ENCODE results near the gene CEP290.

The CEP290 gene

GRCh38 chr12:88122666-88123065 lies 19.2 kb downstream of the CEP290 start:
- Histone ChIP-seq H4K20me1 (no peaks in the 10 kb centered on the region), H3K9ac (no peak overlapping the region), H3K4me3 (no peak overlapping the region), H3K9me3 (replicated peaks in 1 of 11) (no peaks in the 10 kb centered on the region), H3K27ac (no peak overlapping the region), H3K36me3 (peaks cover 18 to 72% (median 45%) of the 10 kb centered on the region in 11 experiments), H3K4me1 (no peaks in the 10 kb centered on the region), H3K4me2 (no peak overlapping the region), H3K27me3 (no peaks in the 10 kb centered on the region)
- no peak for TF ChIP-seq Cebpa-rat (IDR thresholded peaks at IDR 0.05)

GRCh38 chr12:88113871-88114270 lies 28.0 kb downstream of the CEP290 start:
- peaks cover 18 to 76% (median 46%) of the 10 kb centered on the region in 11 experiments for H3K36me3 ChIP-seq
- TF ChIP-seq Cebpa-rat (IDR thresholded peaks at IDR 0.05) = no peak
- no peaks in the 10 kb centered on the region for H3K9me3 ChIP-seq (replicated peaks in 1 of 11)
- no peak overlapping the region for H3K27ac ChIP-seq
- no peak overlapping the region for H3K4me2 ChIP-seq
- no peak overlapping the region for H3K9ac ChIP-seq
- no peak overlapping the region for H3K4me3 ChIP-seq
- H3K4me1 ChIP-seq = no peaks in the 10 kb centered on the region
- no peaks in the 10 kb centered on the region for H3K27me3 ChIP-seq
- H4K20me1 ChIP-seq = no peaks in the 10 kb centered on the region

GRCh38 chr12:88111074-88111652 lies 30.7 kb downstream of the CEP290 start:
- peaks cover 8 to 63% (median 39%) of the 10 kb centered on the region in 11 experiments; a peak in 21 of 22 replicates for H3K36me3 ChIP-seq
- no peak for TF ChIP-seq Cebpa-rat (IDR thresholded peaks at IDR 0.05)
- no peak overlapping the region for H3K4me3 ChIP-seq
- no peak overlapping the region for H3K27ac ChIP-seq
- no peak overlapping the region for H3K9ac ChIP-seq
- H3K4me2 ChIP-seq = no peak overlapping the region
- H3K9me3 ChIP-seq (replicated peaks in 1 of 11) = no peaks in the 10 kb centered on the region
- H3K4me1 ChIP-seq = no peaks in the 10 kb centered on the region
- H3K27me3 ChIP-seq = no peaks in the 10 kb centered on the region
- H4K20me1 ChIP-seq = no peaks in the 10 kb centered on the region

- Histone ChIP-seq H4K20me1 (no peaks in the 10 kb centered on the region), H3K9ac (no peak overlapping the region), H3K4me1 (no peaks in the 10 kb centered on the region), H3K27me3 (no peaks in the 10 kb centered on the region), H3K36me3 (peaks cover 6 to 47% (median 26%) of the 10 kb centered on the region in 11 experiments; a peak in 21 of 22 replicates), H3K9me3 (replicated peaks in 1 of 11) (no peaks in the 10 kb centered on the region), H3K27ac (no peak overlapping the region), H3K4me2 (no peak overlapping the region), H3K4me3 (no peak overlapping the region)
- TF ChIP-seq Cebpa-rat (IDR thresholded peaks at IDR 0.05) = no peak
Observed at GRCh38 chr12:88108021-88108420, 33.9 kb downstream of the CEP290 start.

- H3K4me2 ChIP-seq = no peak overlapping the region
- no peak for TF ChIP-seq Cebpa-rat (IDR thresholded peaks at IDR 0.05)
- no peaks in the 10 kb centered on the region for H3K4me1 ChIP-seq
Observed at GRCh38 chr12:88093573-88093972, 48.3 kb downstream of the CEP290 start.

GRCh38 chr12:88092771-88093170 lies 49.1 kb downstream of the CEP290 start:
- Histone ChIP-seq H3K4me3 (no peak overlapping the region), H3K27ac (no peak overlapping the region), H3K27me3 (no peaks in the 10 kb centered on the region), H3K4me1 (no peaks in the 10 kb centered on the region), H3K9ac (no peak overlapping the region), H3K36me3 (peaks cover 10 to 39% (median 21%) of the 10 kb centered on the region in 11 experiments; a peak in 20 of 22 replicates), H3K9me3 (replicated peaks in 1 of 11) (no peaks in the 10 kb centered on the region), H4K20me1 (no peaks in the 10 kb centered on the region), H3K4me2 (no peak overlapping the region)
- TF ChIP-seq Cebpa-rat (IDR thresholded peaks at IDR 0.05) = no peak

More at GRCh38 chr12:88093573-88093972, 48.3 kb downstream of the CEP290 start:
- no peak overlapping the region for H3K4me3 ChIP-seq
- H3K27ac ChIP-seq = no peak overlapping the region
- H3K27me3 ChIP-seq = no peaks in the 10 kb centered on the region
- H3K9me3 ChIP-seq (replicated peaks in 1 of 11) = no peaks in the 10 kb centered on the region
- H3K36me3 ChIP-seq = peaks cover 9 to 43% (median 25%) of the 10 kb centered on the region in 11 experiments; a peak in 20 of 22 replicates
- H3K9ac ChIP-seq = no peak overlapping the region
- no peaks in the 10 kb centered on the region for H4K20me1 ChIP-seq

GRCh38 chr12:88084210-88084609 lies 57.7 kb downstream of the CEP290 start:
- H3K27me3 ChIP-seq = no peaks in the 10 kb centered on the region
- no peaks in the 10 kb centered on the region for H3K9me3 ChIP-seq (replicated peaks in 1 of 11)
- H3K4me3 ChIP-seq = no peak overlapping the region
- no peak overlapping the region for H3K27ac ChIP-seq
- H3K4me2 ChIP-seq = no peak overlapping the region
- H3K9ac ChIP-seq = no peak overlapping the region
- H3K36me3 ChIP-seq = peaks cover 28 to 77% (median 54%) of the 10 kb centered on the region in 11 experiments; a peak in 21 of 22 replicates
- no peaks in the 10 kb centered on the region for H3K4me1 ChIP-seq
- TF ChIP-seq Cebpa-rat (IDR thresholded peaks at IDR 0.05) = no peak
- H4K20me1 ChIP-seq = no peaks in the 10 kb centered on the region

GRCh38 chr12:88083634-88084033 lies 58.3 kb downstream of the CEP290 start:
- H3K4me2 ChIP-seq = no peak overlapping the region
- H3K36me3 ChIP-seq = peaks cover 26 to 77% (median 52%) of the 10 kb centered on the region in 11 experiments; a peak in 21 of 22 replicates
- H3K9me3 ChIP-seq (replicated peaks in 1 of 11) = no peaks in the 10 kb centered on the region
- no peak for TF ChIP-seq Cebpa-rat (IDR thresholded peaks at IDR 0.05)
- no peak overlapping the region for H3K4me3 ChIP-seq
- no peak overlapping the region for H3K27ac ChIP-seq
- no peaks in the 10 kb centered on the region for H4K20me1 ChIP-seq
- no peak overlapping the region for H3K9ac ChIP-seq
- H3K27me3 ChIP-seq = no peaks in the 10 kb centered on the region
- H3K4me1 ChIP-seq = no peaks in the 10 kb centered on the region

- no peak for TF ChIP-seq Cebpa-rat (IDR thresholded peaks at IDR 0.05)
- H3K4me1 ChIP-seq = no peaks in the 10 kb centered on the region
- no peaks in the 10 kb centered on the region for H3K9me3 ChIP-seq (replicated peaks in 1 of 11)
- H3K27ac ChIP-seq = no peak overlapping the region
- no peak overlapping the region for H3K4me3 ChIP-seq
- H4K20me1 ChIP-seq = no peaks in the 10 kb centered on the region
- H3K4me2 ChIP-seq = no peak overlapping the region
- H3K9ac ChIP-seq = no peak overlapping the region
- H3K27me3 ChIP-seq = no peaks in the 10 kb centered on the region
- H3K36me3 ChIP-seq = peaks cover 21 to 83% (median 54%) of the 10 kb centered on the region in 11 experiments; a peak in 21 of 22 replicates
Observed at GRCh38 chr12:88081247-88081646, 60.6 kb downstream of the CEP290 start.

GRCh38 chr12:88067301-88067700 lies 74.6 kb downstream of the CEP290 start:
- no peak overlapping the region for H3K27ac ChIP-seq
- no peaks in the 10 kb centered on the region for H3K27me3 ChIP-seq
- H3K4me3 ChIP-seq = no peak overlapping the region
- no peak overlapping the region for H3K4me2 ChIP-seq
- no peaks in the 10 kb centered on the region for H4K20me1 ChIP-seq
- peaks cover 3 to 34% (median 17%) of the 10 kb centered on the region in 11 experiments; a peak in 16 of 22 replicates for H3K36me3 ChIP-seq
- TF ChIP-seq Cebpa-rat (IDR thresholded peaks at IDR 0.05) = no peak
- peaks cover 0 to 14% (median 5%) of the 10 kb centered on the region in 10 experiments; a peak in 9 of 20 replicates for H3K4me1 ChIP-seq
- no peak overlapping the region for H3K9ac ChIP-seq
- no peaks in the 10 kb centered on the region for H3K9me3 ChIP-seq (replicated peaks in 1 of 11)

Measured in BLaER1 treated with 17β-estradiol and CSF1 and Interleukin-3, amounts not matched to agents 10 nM and 100 nM (cell line).